Measurements from ENCODE around the gene KIF7.

- TF ChIP-seq GATA2 (IDR thresholded peaks at IDR 0.05; ENCODE audit: low read depth, low read length) (no peak), GATA3 (IDR thresholded peaks at IDR 0.05; ENCODE audit: low read depth, low read length) (no peak)
Observed at GRCh38 chr15:89640245-89640644, 15.0 kb downstream of the KIF7 start.

Data from SH-SY5Y (cell line).